GM03348 (cell line): ENCODE results near the gene VKORC1.
A peak's percentile ranks its signal among the peaks of the same experiment; 100 is the strongest.

ENCODE experiments used
- DNase-seq: peaks from one replicate; pipeline ENCODE4 v3.0.0; 2012; ENCODE audit warnings: low spot score

VKORC1 gene

GRCh38 chr16:31063495-31063842 lies 31.1 kb downstream of the VKORC1 start:
- no peak for DNase-seq

GRCh38 chr16:31061813-31062440 lies 32.7 kb downstream of the VKORC1 start:
- DNase-seq: no peak

GRCh38 chr16:31061126-31061812 lies 33.3 kb downstream of the VKORC1 start:
- DNase-seq: no peak

- DNase-seq: no peak
These were observed 39.0 kb downstream of the VKORC1 start for GRCh38 chr16:31055613-31056012.

GRCh38 chr16:31052114-31052513 lies 42.5 kb downstream of the VKORC1 start:
- peak; percentile 92 for DNase-seq

- no peak for DNase-seq
These were observed 44.1 kb downstream of the VKORC1 start for GRCh38 chr16:31050280-31051030.

GRCh38 chr16:31043898-31044481 lies 50.6 kb downstream of the VKORC1 start:
- DNase-seq: no peak

- DNase-seq: no peak
These were observed 51.2 kb downstream of the VKORC1 start for GRCh38 chr16:31043352-31043751.

- DNase-seq: no peak
These were observed 51.7 kb downstream of the VKORC1 start for GRCh38 chr16:31042866-31043265.
